HEK293 (cell line): ENCODE results near the gene WWOX.

ENCODE experiments used
- BCL11A ChIP-seq: fragments of 450-650 bp; formaldehyde crosslinking; IDR thresholded peaks from 2 replicates; pipeline ENCODE4 v1.5.1; 2016; ENCODE audit warnings: low read depth, missing biosample characterization, missing genetic modification characterization
- BCL6B ChIP-seq: fragments of 450-650 bp; formaldehyde crosslinking; IDR thresholded peaks from 2 replicates; pipeline ENCODE4 v1.5.1; 2017; ENCODE audit warnings: missing biosample characterization, missing genetic modification characterization
- GFI1B ChIP-seq: fragments of 450-650 bp; formaldehyde crosslinking; IDR thresholded peaks from 2 replicates; pipeline ENCODE4 v1.5.1; 2016; ENCODE audit warnings: missing biosample characterization, missing genetic modification characterization
- HOXC10 ChIP-seq: sonication (generic); formaldehyde crosslinking; IDR thresholded peaks from 2 replicates; pipeline ENCODE4 v1.8.1; 2023; ENCODE audit warnings: mild to moderate bottlenecking, missing genetic modification reagents
- KLF8 ChIP-seq: fragments of 450-650 bp; formaldehyde crosslinking; IDR thresholded peaks from 2 replicates; pipeline ENCODE4 v1.5.1; 2016; ENCODE audit warnings: missing biosample characterization, missing genetic modification characterization
- PATZ1 ChIP-seq: fragments of 450-650 bp; formaldehyde crosslinking; IDR thresholded peaks from 2 replicates; pipeline ENCODE4 v1.5.1; 2016; ENCODE audit warnings: missing biosample characterization, missing genetic modification characterization
- PRDM6 ChIP-seq: fragments of 450-650 bp; formaldehyde crosslinking; IDR thresholded peaks from 2 replicates; pipeline ENCODE4 v1.5.1; 2017; ENCODE audit warnings: missing biosample characterization, missing genetic modification characterization
- SETDB1 ChIP-seq: IDR thresholded peaks from one replicate; pipeline ENCODE4 v1.6.1; 2017; ENCODE audit warnings: mild to moderate bottlenecking, low read length, moderate library complexity, mixed read lengths; ENCODE audit not compliant: insufficient read length
- SP3 ChIP-seq: fragments of 450-650 bp; formaldehyde crosslinking; IDR thresholded peaks from 2 replicates; pipeline ENCODE4 v1.5.1; 2016; ENCODE audit warnings: missing biosample characterization, missing genetic modification characterization
- TCF7L2 ChIP-seq: IDR thresholded peaks from 2 replicates; pipeline ENCODE4 v1.6.1; 2011; ENCODE audit warnings: low read depth, mild to moderate bottlenecking, inconsistent platforms, low read length, moderate library complexity, borderline replicate concordance
- TSHZ1 ChIP-seq: fragments of 450-650 bp; formaldehyde crosslinking; IDR thresholded peaks from 2 replicates; pipeline ENCODE4 v1.5.1; 2016; ENCODE audit warnings: missing biosample characterization, missing genetic modification characterization, borderline replicate concordance
- ZBTB1 ChIP-seq: fragments of 450-650 bp; formaldehyde crosslinking; IDR thresholded peaks from 2 replicates; pipeline ENCODE4 v1.5.1; 2016; ENCODE audit warnings: missing biosample characterization, missing genetic modification characterization
- ZBTB11 ChIP-seq: fragments of 450-650 bp; formaldehyde crosslinking; conservative IDR thresholded peaks from 2 replicates; pipeline ENCODE4 v1.5.1; 2016; ENCODE audit warnings: low read depth, missing biosample characterization, missing genetic modification characterization
- ZFHX2 ChIP-seq: fragments of 450-650 bp; formaldehyde crosslinking; conservative IDR thresholded peaks from 2 replicates; pipeline ENCODE4 v1.5.1; 2016; ENCODE audit warnings: missing biosample characterization, missing genetic modification characterization
- ZIC2 ChIP-seq: fragments of 450-650 bp; formaldehyde crosslinking; IDR thresholded peaks from 2 replicates; pipeline ENCODE4 v1.5.1; 2016; ENCODE audit warnings: missing biosample characterization, missing genetic modification characterization
- ZNF10 ChIP-seq: fragments of 450-650 bp; formaldehyde crosslinking; IDR thresholded peaks from 2 replicates; pipeline ENCODE4 v1.5.1; 2017; ENCODE audit warnings: missing biosample characterization, missing genetic modification characterization
- ZNF157 ChIP-seq: fragments of 450-650 bp; formaldehyde crosslinking; IDR thresholded peaks from 2 replicates; pipeline ENCODE4 v1.5.1; 2016; ENCODE audit warnings: missing biosample characterization, missing genetic modification characterization
- ZNF169 ChIP-seq: fragments of 450-650 bp; formaldehyde crosslinking; IDR thresholded peaks from 2 replicates; pipeline ENCODE4 v1.5.1; 2016; ENCODE audit warnings: missing biosample characterization, missing genetic modification characterization
- ZNF302 ChIP-seq: fragments of 450-650 bp; formaldehyde crosslinking; IDR thresholded peaks from 2 replicates; pipeline ENCODE4 v1.5.1; 2016; ENCODE audit warnings: missing biosample characterization, missing genetic modification characterization, low read depth
- ZNF341 ChIP-seq: fragments of 450-650 bp; formaldehyde crosslinking; IDR thresholded peaks from 2 replicates; pipeline ENCODE4; 2016; ENCODE audit warnings: low read depth, missing biosample characterization, missing genetic modification characterization
- ZNF366 ChIP-seq: fragments of 450-650 bp; formaldehyde crosslinking; conservative IDR thresholded peaks from 2 replicates; pipeline ENCODE4 v1.5.1; 2016; ENCODE audit warnings: missing biosample characterization, missing genetic modification characterization
- ZNF488 ChIP-seq: fragments of 450-650 bp; formaldehyde crosslinking; IDR thresholded peaks from 2 replicates; pipeline ENCODE4 v1.5.1; 2016; ENCODE audit warnings: missing biosample characterization, missing genetic modification characterization
- ZNF600 ChIP-seq: fragments of 450-650 bp; formaldehyde crosslinking; IDR thresholded peaks from 2 replicates; pipeline ENCODE4 v1.5.1; 2016; ENCODE audit warnings: missing biosample characterization, missing genetic modification characterization
- ZNF623 ChIP-seq: fragments of 450-650 bp; formaldehyde crosslinking; IDR thresholded peaks from 2 replicates; pipeline ENCODE4 v1.5.1; 2016; ENCODE audit warnings: missing biosample characterization, missing genetic modification characterization
- ZNF629 ChIP-seq: fragments of 450-650 bp; formaldehyde crosslinking; IDR thresholded peaks from 2 replicates; pipeline ENCODE4 v1.5.1; 2017; ENCODE audit warnings: missing biosample characterization, missing genetic modification characterization
- ZNF654 ChIP-seq: fragments of 450-650 bp; formaldehyde crosslinking; IDR thresholded peaks from 2 replicates; pipeline ENCODE4 v1.5.1; 2016; ENCODE audit warnings: low read depth, missing biosample characterization, missing genetic modification characterization
- ZNF664 ChIP-seq: fragments of 450-650 bp; formaldehyde crosslinking; IDR thresholded peaks from 2 replicates; pipeline ENCODE4 v1.5.1; 2016; ENCODE audit warnings: missing biosample characterization, missing genetic modification characterization
- ZNF701 ChIP-seq: fragments of 450-650 bp; formaldehyde crosslinking; IDR thresholded peaks from 2 replicates; pipeline ENCODE4 v1.5.1; 2016; ENCODE audit warnings: missing biosample characterization, missing genetic modification characterization
- ZNF785 ChIP-seq: fragments of 450-650 bp; formaldehyde crosslinking; IDR thresholded peaks from 2 replicates; pipeline ENCODE4 v1.5.1; 2016; ENCODE audit warnings: missing biosample characterization, missing genetic modification characterization
- ZNF843 ChIP-seq: fragments of 450-650 bp; formaldehyde crosslinking; IDR thresholded peaks from 2 replicates; pipeline ENCODE4 v1.5.1; 2016; ENCODE audit warnings: missing biosample characterization, missing genetic modification characterization

The WWOX gene

GRCh38 chr16:78675312-78675711 is 575.9 kb downstream of the WWOX start (continued):
- TF ChIP-seq BCL11A (tag by site-specific recombination): no peak
- 0 out of 2 replicates have a peak, but pooled peaks have one; percentile 27 for TF ChIP-seq ZNF366
- TF ChIP-seq TCF7L2: no peak
- no peak for TF ChIP-seq ZNF623 (tag by site-specific recombination)
- TF ChIP-seq ZNF664 (tag by site-specific recombination): peak; percentile 62
- TF ChIP-seq ZBTB11 (tag by site-specific recombination): no peak
- no peak for TF ChIP-seq HOXC10 (CRISPR knock-in tag)
- no peak for TF ChIP-seq ZIC2 (tag by site-specific recombination)
- no peak for TF ChIP-seq ZBTB1 (tag by site-specific recombination)
- no peak for TF ChIP-seq TSHZ1 (tag by site-specific recombination)
- no peak for TF ChIP-seq ZNF488 (tag by site-specific recombination)
- TF ChIP-seq ZNF785 (tag by site-specific recombination): no peak
- no peak for TF ChIP-seq ZNF157 (tag by site-specific recombination)
- peak; percentile 33; the same call in 1 of the 2 replicates for TF ChIP-seq ZNF843 (tag by site-specific recombination)
- TF ChIP-seq ZNF600 (tag by site-specific recombination): no peak
- TF ChIP-seq ZNF654 (tag by site-specific recombination): no peak
- no peak for TF ChIP-seq PATZ1 (tag by site-specific recombination)
- no peak for TF ChIP-seq ZNF10 (tag by site-specific recombination)
- TF ChIP-seq SP3 (tag by site-specific recombination): no peak
- no peak for TF ChIP-seq SETDB1
- no peak for TF ChIP-seq ZNF302
- TF ChIP-seq ZNF341 (tag by site-specific recombination): no peak
- TF ChIP-seq PRDM6 (tag by site-specific recombination): peak; percentile 70; the same call in 1 of the 2 replicates
- TF ChIP-seq ZFHX2 (tag by site-specific recombination): no peak
- TF ChIP-seq BCL6B (tag by site-specific recombination): no peak
- no peak for TF ChIP-seq ZNF701 (tag by site-specific recombination)
- no peak for TF ChIP-seq KLF8 (tag by site-specific recombination)
- no peak for TF ChIP-seq ZNF169 (tag by site-specific recombination)
- peak; percentile 47; the same call in 1 of the 2 replicates for TF ChIP-seq ZNF629 (tag by site-specific recombination)
- no peak for TF ChIP-seq GFI1B
